Anterior cingulate cortex (tissue), 58 donors: ENCODE data around the gene CST11.

Experiments
- DNase-seq, 58 donors: peaks; one replicate each; lab custom pipeline; 2025; lab: John Stamatoyannopoulos, UW

Gene CST11

DNA sequence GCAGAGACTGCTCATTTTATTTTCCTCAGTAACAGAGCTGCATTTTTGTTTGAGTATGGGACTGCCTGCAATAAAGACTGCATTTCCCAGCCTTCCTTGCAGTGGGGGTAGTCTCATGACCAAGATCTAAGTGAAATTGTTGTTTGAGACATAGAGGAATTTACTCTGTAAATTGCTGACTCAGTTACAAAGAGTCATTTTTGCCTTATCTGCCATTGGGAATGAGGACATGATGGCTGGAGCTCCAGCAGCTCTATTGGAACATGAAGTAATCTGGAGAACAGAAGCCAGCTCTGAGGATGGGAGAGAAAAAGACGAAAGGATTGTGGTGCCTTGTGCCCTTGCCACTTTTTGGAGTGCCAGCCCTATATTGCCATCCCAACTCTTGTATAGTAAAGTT lies 2.1 kb upstream of the CST11 start:
- no peak for DNase-seq

- DNase-seq, result no peak
Measured at GRCh38 chr20:23453549-23454543, 1.2 kb upstream of the CST11 start.

DNA sequence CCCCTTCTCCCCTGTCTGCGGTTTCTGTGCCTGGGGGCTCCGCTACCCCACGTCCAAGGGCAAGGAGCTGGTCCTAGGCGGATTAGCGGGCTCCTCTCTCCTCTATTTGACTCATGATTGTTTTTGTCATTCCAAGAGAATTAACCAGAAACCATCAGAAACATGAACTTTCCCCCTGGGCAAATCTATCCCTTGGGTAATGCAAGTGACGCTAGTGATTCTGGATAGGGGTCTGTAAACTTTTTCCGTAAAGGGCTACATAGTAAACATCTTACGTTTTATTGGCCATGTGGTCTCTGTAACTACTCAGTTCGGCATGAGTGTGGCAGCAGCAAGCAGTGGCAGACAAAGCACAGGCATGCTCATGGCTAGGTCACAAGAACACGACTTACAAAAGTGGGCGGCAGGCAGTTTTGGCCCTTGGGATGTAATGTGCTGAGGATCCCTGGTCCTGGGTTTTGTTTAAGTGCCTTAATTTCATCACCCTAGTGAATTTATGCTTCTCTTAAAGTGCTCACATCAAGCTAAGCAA lies 654 bp downstream of the CST11 start:
- DNase-seq, result no peak

- DNase-seq, result no peak
Measured at GRCh38 chr20:23450877-23451276, 1.8 kb downstream of the CST11 start.

- no peak for DNase-seq
Measured at GRCh38 chr20:23449421-23449820, 3.3 kb downstream of the CST11 start.

DNA sequence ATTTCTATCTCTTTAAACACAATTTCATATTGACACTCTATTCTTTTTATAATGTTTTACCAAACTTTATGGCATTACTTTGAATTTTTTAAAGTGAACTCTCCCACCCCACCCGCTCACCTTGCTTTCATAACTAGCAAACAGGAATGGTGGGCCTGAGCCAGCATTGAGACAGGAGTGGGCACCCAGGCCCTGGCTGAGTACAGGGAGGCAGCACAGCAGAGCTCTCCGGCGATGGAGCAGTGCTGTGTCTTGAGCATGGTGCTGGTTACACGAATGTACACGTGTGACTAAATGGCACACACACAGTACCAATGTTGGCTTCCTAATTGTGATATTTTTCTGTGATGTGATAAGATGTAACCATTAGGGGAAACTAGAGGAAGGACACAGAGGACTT lies 4.5 kb downstream of the CST11 start:
- DNase-seq, result no peak

DNA sequence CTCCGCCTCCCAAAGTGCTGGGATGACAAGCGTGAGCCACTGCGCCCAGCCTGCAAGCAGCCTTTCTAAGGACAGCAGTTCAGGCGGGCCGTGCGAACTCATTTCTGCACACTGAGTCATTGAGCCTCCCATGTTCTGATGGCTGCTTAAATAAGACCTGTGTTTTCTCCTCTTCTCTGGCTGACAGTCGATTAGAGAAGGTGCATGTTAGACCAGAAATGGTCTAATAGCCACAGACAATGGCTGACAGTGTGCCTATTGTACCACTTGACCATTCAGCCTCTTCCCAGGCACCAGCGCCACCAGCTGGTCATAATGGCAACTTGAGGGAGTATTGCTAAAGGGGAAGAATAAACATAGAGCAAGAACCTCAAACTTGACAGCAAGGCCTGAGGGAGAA lies 6.2 kb downstream of the CST11 start:
- peak in 37 of 58 donors; percentile 6 to 77 (median 41) for DNase-seq

DNA sequence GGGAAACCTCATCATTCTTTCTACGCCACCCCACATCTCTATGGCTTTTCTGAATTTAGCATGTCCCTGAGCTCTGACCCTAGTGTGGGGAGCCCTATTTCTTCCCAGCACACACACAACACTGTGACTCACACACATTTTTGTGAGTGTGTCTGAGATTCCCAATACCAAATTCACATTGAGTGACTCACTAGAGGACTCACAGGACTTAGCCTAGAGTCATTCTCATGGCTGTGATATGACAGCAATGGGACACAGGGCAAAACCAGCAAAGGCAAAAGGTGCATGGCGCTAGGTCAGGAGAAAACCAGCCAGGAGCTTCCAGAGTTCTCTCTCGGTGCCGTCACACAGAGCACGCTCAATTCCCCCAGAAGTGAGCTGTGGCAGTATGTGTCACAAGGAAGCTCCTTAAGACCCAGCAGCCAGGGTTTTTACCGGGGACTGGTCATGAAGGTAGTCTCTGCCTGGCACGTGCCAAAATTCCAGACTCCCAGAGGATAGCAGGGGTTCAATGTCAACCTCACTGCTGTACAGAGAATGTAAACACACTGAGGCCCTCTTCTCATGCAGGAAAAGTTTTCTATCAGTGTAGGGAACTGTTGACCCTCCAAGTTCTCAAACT lies 7.0 kb downstream of the CST11 start:
- DNase-seq, result no peak

DNA sequence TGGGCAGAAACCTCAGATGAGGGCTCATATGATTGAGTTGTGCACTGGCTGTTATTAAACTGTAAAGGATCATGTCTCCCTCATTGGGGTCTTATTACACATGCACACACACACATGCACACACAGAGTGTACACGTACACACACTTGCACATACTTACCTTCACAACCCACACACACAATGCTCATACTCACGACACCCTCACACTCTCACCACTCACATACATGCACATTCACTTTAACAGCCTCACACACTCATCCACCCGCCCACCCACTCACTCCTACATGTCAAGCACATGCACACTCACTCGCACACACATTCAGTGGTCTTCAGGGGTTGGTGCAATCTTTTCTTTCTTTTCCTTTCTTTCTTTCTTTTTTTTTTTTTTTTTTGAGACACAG lies 7.8 kb downstream of the CST11 start:
- DNase-seq, result no peak

DNA sequence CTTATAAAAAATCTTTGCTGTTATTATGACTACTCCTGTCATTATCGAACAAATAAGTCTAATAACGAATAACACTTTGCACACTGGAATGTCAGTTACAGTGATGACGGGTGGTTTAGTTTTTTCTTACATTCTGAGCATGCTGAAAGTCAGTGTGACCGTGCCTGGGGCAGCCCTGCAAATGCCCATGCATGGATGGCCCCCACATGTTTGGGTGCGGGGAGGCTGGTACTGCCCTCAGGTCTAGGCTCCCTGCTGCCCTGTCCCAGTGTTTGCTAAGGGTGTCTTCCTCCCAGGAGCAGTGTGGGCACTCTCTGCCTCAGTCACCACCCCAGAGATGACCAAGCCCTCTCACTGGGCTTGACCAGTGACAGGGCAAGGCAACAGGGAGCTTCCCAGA lies 10.2 kb downstream of the CST11 start:
- no peak for DNase-seq

DNA sequence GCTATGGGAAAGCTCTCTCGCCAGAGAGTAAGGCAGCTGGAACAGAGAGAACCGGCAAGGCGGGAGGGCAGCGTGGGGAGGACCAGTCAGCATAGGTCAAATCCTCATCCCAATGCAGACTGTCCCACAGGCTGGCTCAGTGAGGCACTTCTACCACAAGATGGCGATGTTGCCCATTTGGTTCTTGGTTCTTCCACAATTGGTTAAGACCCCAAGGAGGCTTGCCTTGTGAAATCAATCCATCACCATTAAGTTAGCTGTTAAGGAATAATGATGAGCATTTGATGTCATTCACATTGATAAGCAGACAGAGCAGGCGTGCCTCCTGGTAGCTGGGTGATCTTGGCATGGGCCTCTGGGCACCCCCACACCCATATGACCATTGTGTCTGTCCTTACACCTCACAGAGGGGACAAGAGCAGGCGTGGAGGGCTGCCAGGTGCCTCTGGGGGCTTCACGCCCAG lies 10.8 kb downstream of the CST11 start:
- peak in 45 of 58 donors; percentile 4 to 73 (median 39) for DNase-seq

- DNase-seq, result no peak
Measured at GRCh38 chr20:23440004-23440403, 12.7 kb downstream of the CST11 start.

DNA sequence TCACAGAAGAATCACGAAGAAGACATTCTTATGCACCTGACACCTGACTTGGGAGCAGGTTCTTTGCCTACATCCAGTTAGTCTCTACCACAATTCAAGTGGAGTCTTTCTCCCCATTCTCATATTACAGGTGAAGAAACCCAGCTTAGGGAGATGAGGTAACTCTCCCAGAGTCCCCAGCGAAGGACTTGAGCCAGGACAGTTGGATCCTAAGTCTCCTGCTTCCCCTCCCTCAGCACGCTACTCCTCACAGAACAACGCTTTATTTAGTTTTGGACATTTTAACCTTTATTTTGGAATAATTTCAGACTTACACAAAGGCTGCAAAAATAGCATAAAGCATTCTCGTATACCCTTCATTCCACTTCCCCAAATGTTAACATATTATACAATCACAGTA lies 14.0 kb downstream of the CST11 start:
- DNase-seq, result no peak

GRCh38 chr20:23437126-23437899 lies 15.4 kb downstream of the CST11 start:
- DNase-seq, result no peak

DNA sequence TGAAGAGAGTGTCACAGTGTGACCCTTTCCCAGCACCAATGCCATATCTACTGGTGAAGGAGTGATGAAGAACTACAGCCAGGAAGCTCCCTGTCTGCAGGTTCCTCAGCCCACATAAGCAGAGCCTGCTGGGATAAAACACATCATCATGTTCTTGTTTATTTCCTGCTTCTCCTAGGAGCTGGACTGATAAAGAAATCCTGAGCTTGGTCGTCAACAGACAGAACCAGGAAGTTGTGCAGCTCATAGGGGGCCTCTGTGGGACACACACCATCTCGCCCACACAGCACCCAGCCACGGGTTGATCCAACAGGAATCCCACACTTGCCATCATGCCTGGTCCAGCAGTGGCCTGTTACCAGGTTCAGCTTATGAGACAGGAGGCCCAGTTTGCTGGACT lies 16.0 kb downstream of the CST11 start:
- no peak for DNase-seq

- peak in 26 of 58 donors; percentile 3 to 74 (median 22) for DNase-seq
Measured at GRCh38 chr20:23435626-23436539, 16.8 kb downstream of the CST11 start.

GRCh38 chr20:23434521-23435313 lies 18.0 kb downstream of the CST11 start:
- no peak for DNase-seq

DNA sequence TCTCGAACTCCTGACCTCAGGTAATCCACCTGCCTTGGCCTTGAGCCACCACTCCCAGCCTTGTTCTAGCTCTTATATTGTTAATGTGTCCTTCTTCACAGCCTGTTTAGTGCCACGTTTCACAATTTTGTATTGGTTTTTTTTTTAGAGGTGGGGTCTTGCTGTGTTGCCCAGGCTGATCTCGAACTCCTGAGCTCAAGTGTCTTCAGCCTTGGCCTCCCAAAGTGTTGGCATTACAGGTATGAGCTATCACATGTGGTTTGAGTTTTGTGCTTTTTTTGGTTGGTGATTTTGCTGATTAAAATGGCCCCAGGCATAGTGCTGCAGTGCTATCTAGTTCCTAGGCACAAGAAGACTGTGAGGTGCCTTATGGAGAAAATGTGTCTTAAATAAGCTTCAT lies 19.0 kb downstream of the CST11 start:
- DNase-seq, result no peak

DNA sequence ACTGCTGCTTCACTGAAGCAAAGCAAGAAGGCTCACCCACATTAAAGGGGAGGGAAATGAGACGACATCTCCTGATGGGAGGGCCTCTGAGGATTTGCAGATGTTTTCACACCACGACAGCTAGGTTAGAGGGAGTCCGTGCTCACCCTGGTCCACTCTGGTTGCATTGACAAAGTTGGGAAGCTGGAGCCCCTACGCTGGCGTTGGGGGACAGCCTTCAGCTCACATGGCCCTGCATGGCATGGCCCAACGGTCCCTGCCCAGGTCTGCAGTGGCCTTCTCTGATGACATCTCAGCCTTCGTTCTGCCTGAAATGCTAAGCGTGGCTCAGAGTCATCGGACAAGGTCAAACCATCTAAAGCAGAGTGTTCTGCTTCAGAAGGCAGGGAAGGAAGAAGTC lies 27.5 kb downstream of the CST11 start:
- no peak for DNase-seq
